GM12873 (cell line): ENCODE data around the gene CNOT1.

Source experiments
- TF ChIP-seq, protein P1 (sequence below): IDR thresholded peaks from 2 replicates; pipeline ENCODE4 v1.5.1; 2012; ENCODE audit warnings: low read depth, mild to moderate bottlenecking, moderate library complexity, low read length, control low read depth; ENCODE audit not compliant: insufficient read depth; ENCODE audit errors: missing control alignments

CNOT1 gene

DNA sequence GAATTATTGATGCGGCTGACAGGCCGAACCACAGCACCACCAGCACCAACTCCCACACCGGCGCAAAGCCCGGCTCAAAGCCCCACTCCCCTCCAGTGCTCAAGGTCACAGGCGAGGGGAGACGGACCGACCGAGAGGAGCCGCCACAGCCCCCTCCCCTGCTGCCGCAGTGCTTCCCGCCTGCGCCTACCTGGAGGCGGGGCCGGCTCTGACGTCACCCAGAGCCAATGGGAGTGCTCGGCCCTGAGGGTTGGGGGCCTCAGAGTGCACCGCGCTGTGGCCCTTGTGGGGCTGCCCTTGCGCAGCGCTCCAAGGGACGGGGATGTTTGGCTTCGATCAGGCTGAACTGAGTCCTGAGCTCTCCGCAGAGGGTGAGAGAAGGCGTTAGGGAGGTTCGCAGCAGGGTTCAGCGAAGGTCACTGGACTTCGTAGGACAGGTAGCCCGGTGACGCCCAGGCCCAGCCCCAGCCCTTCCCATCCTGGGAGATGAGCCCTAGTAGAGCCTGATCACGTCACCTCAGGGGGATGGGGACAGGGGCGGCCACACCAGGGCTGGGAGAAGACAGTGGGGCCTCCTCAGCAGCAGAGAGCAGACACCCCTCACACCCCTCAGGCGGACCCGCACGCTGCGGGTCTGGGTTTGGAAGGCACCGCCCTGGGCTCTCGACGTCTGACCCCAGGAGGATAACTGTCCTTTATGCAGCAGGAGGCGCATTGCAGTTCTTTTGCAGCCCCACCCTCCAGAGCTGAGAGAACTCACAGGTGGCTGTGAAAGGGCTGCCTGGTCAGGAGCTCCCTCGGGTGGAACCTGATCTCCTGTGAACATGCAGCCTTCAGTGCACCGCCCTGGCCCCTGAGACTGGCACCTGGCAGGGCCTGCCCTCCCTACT lies 128.1 kb downstream of the CNOT1 start:
- TF ChIP-seq, protein P1, sequence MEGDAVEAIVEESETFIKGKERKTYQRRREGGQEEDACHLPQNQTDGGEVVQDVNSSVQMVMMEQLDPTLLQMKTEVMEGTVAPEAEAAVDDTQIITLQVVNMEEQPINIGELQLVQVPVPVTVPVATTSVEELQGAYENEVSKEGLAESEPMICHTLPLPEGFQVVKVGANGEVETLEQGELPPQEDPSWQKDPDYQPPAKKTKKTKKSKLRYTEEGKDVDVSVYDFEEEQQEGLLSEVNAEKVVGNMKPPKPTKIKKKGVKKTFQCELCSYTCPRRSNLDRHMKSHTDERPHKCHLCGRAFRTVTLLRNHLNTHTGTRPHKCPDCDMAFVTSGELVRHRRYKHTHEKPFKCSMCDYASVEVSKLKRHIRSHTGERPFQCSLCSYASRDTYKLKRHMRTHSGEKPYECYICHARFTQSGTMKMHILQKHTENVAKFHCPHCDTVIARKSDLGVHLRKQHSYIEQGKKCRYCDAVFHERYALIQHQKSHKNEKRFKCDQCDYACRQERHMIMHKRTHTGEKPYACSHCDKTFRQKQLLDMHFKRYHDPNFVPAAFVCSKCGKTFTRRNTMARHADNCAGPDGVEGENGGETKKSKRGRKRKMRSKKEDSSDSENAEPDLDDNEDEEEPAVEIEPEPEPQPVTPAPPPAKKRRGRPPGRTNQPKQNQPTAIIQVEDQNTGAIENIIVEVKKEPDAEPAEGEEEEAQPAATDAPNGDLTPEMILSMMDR = no peak

- TF ChIP-seq, protein P1 = no peak
Measured at GRCh38 chr16:58500430-58501241, 129.0 kb downstream of the CNOT1 start.

- TF ChIP-seq, protein P1 = no peak
Measured at GRCh38 chr16:58499615-58500351, 129.8 kb downstream of the CNOT1 start, which contains the start of gene NDRG4. Gene NDRG4 (plus strand): TSS chr16:58500143. CDS start chr16:58500249, 106 bp downstream.

DNA sequence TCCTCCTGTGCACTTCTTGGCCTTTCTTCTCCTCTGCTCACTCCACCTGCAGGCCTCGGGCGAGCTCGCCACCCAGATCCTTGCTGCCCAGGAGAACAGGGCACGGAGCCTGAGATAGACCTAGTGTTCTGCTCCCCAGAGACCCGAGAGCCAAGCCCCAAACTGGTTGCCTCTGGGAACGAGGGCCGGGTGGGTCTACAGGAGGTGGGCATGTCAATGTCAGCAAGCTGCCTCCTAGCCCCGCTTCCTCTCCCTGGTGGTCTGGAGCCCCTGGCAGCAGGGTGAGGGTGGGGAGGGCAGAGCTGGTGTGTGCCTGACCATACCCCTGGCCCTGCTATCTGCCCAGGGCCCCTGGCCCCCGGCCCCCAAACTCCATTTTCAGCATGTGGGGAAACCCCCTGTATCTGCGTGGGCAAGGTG lies 130.5 kb downstream of the CNOT1 start:
- TF ChIP-seq, protein P1 = no peak

DNA sequence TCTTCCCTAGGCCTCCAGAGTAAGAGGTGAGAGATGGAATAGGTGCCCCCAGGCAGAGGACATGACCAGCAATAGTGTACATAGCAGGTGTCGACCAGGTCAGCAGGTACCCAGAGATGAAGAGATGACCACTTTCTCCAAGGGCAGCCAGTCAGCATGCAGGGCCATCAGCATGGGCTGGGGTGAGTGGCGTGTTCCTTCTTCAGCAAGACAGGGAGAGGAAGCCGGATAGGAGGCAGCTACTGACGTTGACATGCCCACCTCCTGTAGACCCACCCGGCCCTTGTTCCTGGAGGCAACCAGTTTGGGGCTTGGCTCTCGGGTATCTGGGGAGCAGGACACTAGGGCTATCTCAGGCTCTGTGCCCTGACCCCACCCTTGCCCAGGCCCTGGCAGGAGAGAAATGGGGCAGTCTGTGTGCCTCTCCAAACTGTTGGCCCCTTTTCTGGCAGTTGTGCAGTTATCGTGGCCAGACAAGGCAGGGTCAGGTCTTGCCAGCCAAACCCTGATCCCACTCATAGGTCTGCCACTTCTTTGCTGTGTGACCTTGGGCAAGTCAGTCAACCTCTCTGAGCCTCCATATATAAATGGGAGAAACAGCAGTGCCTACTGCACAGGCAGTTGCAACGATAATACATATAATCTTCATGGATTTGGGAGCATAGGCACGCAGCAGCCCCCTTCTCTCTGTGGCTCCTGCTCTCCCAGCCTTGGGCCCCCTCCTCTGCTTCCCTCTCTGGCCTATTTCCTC lies 131.1 kb downstream of the CNOT1 start:
- TF ChIP-seq, protein P1 = no peak

- TF ChIP-seq, protein P1 = no peak
Measured at GRCh38 chr16:58497935-58498334, 131.7 kb downstream of the CNOT1 start.
